Measurements from ENCODE around the gene ALDH4A1. TPM values are rescaled to one million over a fixed set of nuclear protein-coding genes. Genes with fewer than 3 reads are reported as not detected.

ALDH4A1 gene
- total and polyA plus RNA-seq, 9 of the 15 experiments (the other 6 are each of a cell fraction or from before 2014, with no cell fraction given) = 0.27 to 31.4 (median 16.6) TPM

GRCh38 chr1:18836654-18837053 is 65.7 kb downstream of the ALDH4A1 start (continued):
- no peak for TF ChIP-seq NFRKB (IDR thresholded peaks at IDR 0.05; ENCODE audit: low read depth)
- no peak for TF ChIP-seq HBP1 (CRISPR knock-in tag; IDR thresholded peaks at IDR 0.05)
- TF ChIP-seq HMBOX1 (IDR thresholded peaks at IDR 0.05) = no peak
- TF ChIP-seq RFX5 (IDR thresholded peaks at IDR 0.05; ENCODE audit: low read depth, low read length) = no peak
- TF ChIP-seq WHSC1 (IDR thresholded peaks at IDR 0.05; ENCODE audit: low read length) = no peak
- no peak for TF ChIP-seq RFX7 (CRISPR knock-in tag; IDR thresholded peaks at IDR 0.05)
- TF ChIP-seq FOS (IDR thresholded peaks at IDR 0.05; ENCODE audit: extremely low read depth, insufficient read length) = peak; percentile 82
- TF ChIP-seq MAX (CRISPR knock-in tag; IDR thresholded peaks at IDR 0.05) = no peak
- TF ChIP-seq BRCA1 (IDR thresholded peaks at IDR 0.05) = no peak
- no peak for TF ChIP-seq BRCA1 (CRISPR knock-in tag; IDR thresholded peaks at IDR 0.05)
- TF ChIP-seq ARID3B (CRISPR knock-in tag; IDR thresholded peaks at IDR 0.05; ENCODE audit: borderline replicate concordance) = no peak
- TF ChIP-seq RAD51 (IDR thresholded peaks at IDR 0.05; ENCODE audit: borderline replicate concordance, low read depth) = peak; percentile 91
- peak; percentile 42 for TF ChIP-seq REST (IDR thresholded peaks at IDR 0.05; ENCODE audit: borderline replicate concordance)
- no peak for TF ChIP-seq REST (CRISPR knock-in tag; IDR thresholded peaks at IDR 0.05; ENCODE audit: low read depth)
- no peak for TF ChIP-seq ATF6 (CRISPR knock-in tag; IDR thresholded peaks at IDR 0.05)
